GM12892 (cell line): Measurements from ENCODE around the gene P2RY2.

ENCODE experiments used
- POLR2A ChIP-seq: IDR thresholded peaks from 2 replicates; pipeline ENCODE4 v1.6.1; 2011; ENCODE audit warnings: low read depth, low read length, control low read depth
- POLR2AphosphoS5 ChIP-seq: IDR thresholded peaks from 2 replicates; pipeline ENCODE4 v1.6.1; 2011; ENCODE audit warnings: low read depth, low read length, control low read depth
- TAF1 ChIP-seq: IDR thresholded peaks from 2 replicates; pipeline ENCODE4 v1.6.1; 2011; ENCODE audit warnings: low read depth, mild to moderate bottlenecking, control low read depth, low read length, borderline replicate concordance

- TF ChIP-seq POLR2A = no peak
- TF ChIP-seq POLR2AphosphoS5 = no peak
- no peak for TF ChIP-seq TAF1
These were observed 42.4 kb upstream of the P2RY2 start for GRCh38 chr11:73175551-73176144.
